Activated naive CD4-positive, alpha-beta T cell treated with anti-CD3 and anti-CD28 coated beads for 36 hours (primary cell): ENCODE data around the gene NMU. TPM values are rescaled to one million over a fixed set of nuclear protein-coding genes. Genes with fewer than 3 reads are reported as not detected.
A peak's percentile ranks its signal among the peaks of the same experiment; 100 is the strongest.
"Not testable (repeated sequence)": the region's sequence is repeated elsewhere in the genome, so short reads cannot be mapped to it uniquely, and the experiment has no call there.

Source experiments
- CTCF ChIA-PET: fragments of 350-600 bp; sonication (Branson Sonifier 250); formaldehyde crosslinking; loops from one replicate; lab custom pipeline; 2021; ENCODE audit warnings: antibody characterized with exemption; lab: Charles Lee
- DNase-seq: peaks from one replicate; pipeline ENCODE4 v3.0.0-alpha.2; 2020
- H3K27ac Mint-ChIP-seq: one replicate; pipeline ENCODE4 v1.8.0; 2021; ENCODE audit warnings: mild to moderate bottlenecking, mixed read lengths
- H3K27me3 Mint-ChIP-seq: one replicate; pipeline ENCODE4 v1.8.0; 2021; ENCODE audit warnings: low read depth, mixed read lengths
- H3K36me3 Mint-ChIP-seq: one replicate; pipeline ENCODE4 v1.8.0; 2021; ENCODE audit warnings: low read depth, mixed read lengths
- H3K4me1 Mint-ChIP-seq: one replicate; pipeline ENCODE4 v1.8.0; 2021; ENCODE audit warnings: low read depth, mixed read lengths
- H3K4me3 Mint-ChIP-seq: one replicate; pipeline ENCODE4 v1.8.0; 2021; ENCODE audit warnings: mild to moderate bottlenecking, moderate library complexity, mixed read lengths
- H3K9me3 Mint-ChIP-seq: one replicate; pipeline ENCODE4 v1.8.0; 2021; ENCODE audit warnings: mixed read lengths
- intact Hi-C: fragments of 100-400 bp; cut with micrococcal nuclease; formaldehyde crosslinking; loops from one replicate; pipeline ENCODE4 v1.15.1; 2023
- total RNA-seq, 2 experiments: library from RNA; stranded (reverse); gene quantifications; one replicate each; pipeline ENCODE4 v1.2.3, GENCODE V29; 2021

The NMU gene, protein sequence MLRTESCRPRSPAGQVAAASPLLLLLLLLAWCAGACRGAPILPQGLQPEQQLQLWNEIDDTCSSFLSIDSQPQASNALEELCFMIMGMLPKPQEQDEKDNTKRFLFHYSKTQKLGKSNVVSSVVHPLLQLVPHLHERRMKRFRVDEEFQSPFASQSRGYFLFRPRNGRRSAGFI
- not detected for total RNA-seq

DNA sequence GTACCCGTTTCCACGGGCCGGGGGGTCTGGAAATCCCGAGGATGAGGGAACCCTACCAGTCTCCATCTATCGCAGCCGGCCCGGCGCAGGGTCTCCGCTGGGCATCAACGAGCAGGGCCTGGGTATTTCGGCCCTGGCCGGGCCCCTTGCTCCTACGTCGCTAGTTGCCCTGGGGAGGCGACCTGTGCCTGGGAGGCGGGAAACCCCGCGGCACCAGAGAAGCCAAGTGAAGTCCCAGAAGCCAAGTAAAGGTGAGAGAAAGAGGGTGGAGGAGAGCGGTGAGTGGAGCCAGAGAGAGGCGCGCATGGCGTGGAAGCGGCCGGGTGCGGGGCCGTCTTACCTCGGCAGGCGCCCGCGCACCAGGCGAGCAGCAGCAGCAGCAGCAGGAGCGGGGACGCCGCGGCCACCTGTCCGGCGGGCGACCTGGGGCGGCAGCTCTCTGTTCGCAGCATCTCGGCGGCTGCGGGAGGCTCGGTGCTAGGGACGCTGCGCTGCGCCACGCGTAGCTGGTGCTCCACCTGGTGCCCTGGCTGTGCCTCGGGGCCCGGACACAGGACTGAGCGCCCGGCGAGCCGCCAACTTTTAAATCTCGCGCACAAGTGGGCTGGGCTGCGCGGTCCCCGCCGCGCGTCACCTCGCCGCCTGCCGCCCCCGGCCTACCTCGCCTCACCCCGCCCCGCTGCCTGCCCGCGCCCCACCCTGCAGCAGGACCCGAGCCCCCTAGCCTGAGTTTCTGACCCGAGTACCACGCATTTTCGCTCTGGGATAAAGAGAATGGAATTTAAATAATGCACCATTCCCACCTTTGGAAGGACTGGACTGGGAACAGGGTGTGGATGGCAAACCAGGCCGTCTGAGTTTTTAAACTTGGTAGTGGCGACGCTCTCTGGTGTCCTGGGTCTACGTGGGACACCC lies at the start of gene NMU:
TSS of gene NMU (minus strand) at position 558 of the 915 bp plus-strand sequence. CDS start at position 452, 106 bp downstream.
- peak; percentile 58 for DNase-seq
- CTCF ChIA-PET = interaction anchor here (1.2 kb wide), 1 partner anchor 452 kb away, joined by 3 read pairs; no protein-coding TSS in a partner anchor
- intact Hi-C loops = loop anchor here (1.0 to 5.0 kb wide), 4 partner anchors 89 to 290 kb away; partner anchors contain the start of genes CLOCK and SRD5A3
- Mint-ChIP-seq H3K4me3 (peak within 1 kb of the TSS; percentile 69), H3K27me3 (peaks cover 51% of the 10 kb centered on the region), H3K9me3 (no peaks in the 10 kb centered on the region), H3K4me1 (peaks cover 15% of the 10 kb centered on the region), H3K27ac (no peak within 1 kb of the TSS), H3K36me3 (no peaks in the 10 kb centered on the region)

DNA sequence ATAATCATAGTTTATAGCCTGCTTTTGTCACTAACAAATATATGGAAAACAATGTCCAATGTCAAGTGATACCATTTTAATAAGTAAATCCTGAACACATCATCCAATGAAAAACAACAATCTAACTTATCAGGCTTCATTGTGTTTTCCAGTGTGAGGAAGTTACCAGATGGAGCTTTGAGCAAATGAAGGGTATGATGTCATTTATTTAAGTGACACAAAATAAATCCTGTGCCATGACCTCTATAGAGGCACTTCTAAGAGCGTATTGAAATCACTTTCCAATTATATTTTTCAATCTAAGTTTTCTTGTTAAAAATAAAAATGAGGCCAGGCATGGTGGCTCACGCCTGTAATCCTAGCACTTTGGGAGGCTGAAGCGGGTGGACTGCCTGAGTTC lies 48.2 kb upstream of the NMU start:
- Mint-ChIP-seq H3K4me3 (no peak overlapping the region), H3K36me3 (no peaks in the 10 kb centered on the region), H3K27me3 (no peaks in the 10 kb centered on the region), H3K4me1 (no peaks in the 10 kb centered on the region), H3K9me3 (no peaks in the 10 kb centered on the region), H3K27ac (no peak overlapping the region)
- CTCF ChIA-PET = no interaction called here
- intact Hi-C loops = no loop called here
- DNase-seq = no peak

DNA sequence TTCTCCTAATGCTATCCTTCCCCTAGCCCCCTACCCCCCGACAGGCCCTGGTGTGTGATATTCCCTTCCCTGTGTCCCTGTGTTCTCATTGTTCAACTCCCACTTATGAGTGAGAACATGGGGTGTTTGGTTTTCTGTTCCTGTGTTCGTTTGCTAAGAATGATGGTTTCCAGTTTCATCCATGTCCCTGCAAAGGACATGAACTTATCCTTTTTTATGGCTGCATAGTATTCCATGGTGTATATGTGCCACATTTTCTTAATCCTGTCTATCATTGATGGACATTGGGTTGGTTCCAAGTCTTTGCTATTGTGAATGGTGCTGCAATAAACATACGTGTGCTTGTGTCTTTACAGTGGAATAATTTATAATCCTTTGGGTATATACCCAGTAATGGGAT lies 46.7 kb upstream of the NMU start:
- H3K27ac Mint-ChIP-seq, H3K4me3 Mint-ChIP-seq, H3K9me3 Mint-ChIP-seq, H3K4me1 Mint-ChIP-seq, intact Hi-C loops, H3K36me3 Mint-ChIP-seq, H3K27me3 Mint-ChIP-seq, DNase-seq, CTCF ChIA-PET: not testable (repeated sequence)

DNA sequence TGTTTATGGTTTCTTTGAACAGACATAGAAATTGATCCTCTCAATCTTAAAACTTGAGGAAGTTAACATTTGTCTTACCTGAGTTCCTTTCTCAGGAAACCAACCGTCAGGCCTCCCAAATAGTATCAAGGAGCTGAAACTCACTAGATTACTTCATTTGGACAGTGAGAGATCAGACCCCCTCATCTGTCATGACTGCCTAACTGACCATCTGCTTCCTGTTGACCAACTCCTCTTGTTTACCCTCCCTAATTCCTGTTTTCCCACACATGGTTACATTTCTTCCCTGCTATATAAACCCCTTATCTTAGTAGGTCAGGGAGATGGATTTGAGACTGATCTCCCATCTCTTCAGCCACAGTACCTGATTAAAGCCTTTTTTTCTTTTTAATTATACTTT lies 46.2 kb upstream of the NMU start:
- Mint-ChIP-seq H3K27ac (no peak overlapping the region), H3K9me3 (no peaks in the 10 kb centered on the region), H3K36me3 (no peaks in the 10 kb centered on the region), H3K4me1 (no peaks in the 10 kb centered on the region), H3K27me3 (no peaks in the 10 kb centered on the region), H3K4me3 (no peak overlapping the region)
- intact Hi-C loops = no loop called here
- DNase-seq = no peak
- CTCF ChIA-PET = no interaction called here

DNA sequence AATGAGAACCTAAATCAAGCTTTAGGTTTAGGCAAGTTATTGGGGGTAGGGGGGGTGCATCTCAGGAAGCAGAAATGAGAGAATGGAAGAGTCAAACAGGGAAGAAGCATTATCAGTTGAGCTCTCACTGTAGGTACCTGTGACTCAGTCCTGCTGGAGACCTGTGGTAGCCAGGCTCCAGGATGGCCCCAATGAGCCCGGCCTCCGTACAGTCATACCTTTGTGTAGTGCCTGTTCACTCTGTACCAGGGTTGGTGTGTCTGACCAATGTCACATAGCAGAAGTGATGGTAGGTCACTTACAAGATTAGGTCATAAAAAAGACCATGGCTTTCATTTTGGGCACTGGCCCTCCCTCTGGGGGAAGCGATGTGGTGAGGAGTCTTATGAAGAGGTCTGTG lies 45.3 kb upstream of the NMU start:
- no peak overlapping the region for H3K4me3 Mint-ChIP-seq
- H3K36me3 Mint-ChIP-seq = no peaks in the 10 kb centered on the region
- no peak overlapping the region for H3K27ac Mint-ChIP-seq
- CTCF ChIA-PET = no interaction called here
- intact Hi-C loops = no loop called here
- no peak for DNase-seq
- peaks cover 1% of the 10 kb centered on the region for H3K27me3 Mint-ChIP-seq
- H3K9me3 Mint-ChIP-seq = no peaks in the 10 kb centered on the region
- H3K4me1 Mint-ChIP-seq = no peaks in the 10 kb centered on the region

- Mint-ChIP-seq H3K4me3 (no peak overlapping the region), H3K9me3 (peaks cover 2% of the 10 kb centered on the region), H3K4me1 (no peaks in the 10 kb centered on the region), H3K27me3 (peaks cover 14% of the 10 kb centered on the region), H3K36me3 (no peaks in the 10 kb centered on the region), H3K27ac (no peak overlapping the region)
- CTCF ChIA-PET = no interaction called here
- DNase-seq = no peak
- intact Hi-C loops = no loop called here
Measured at GRCh38 chr4:55675196-55675793, 39.2 kb upstream of the NMU start.

DNA sequence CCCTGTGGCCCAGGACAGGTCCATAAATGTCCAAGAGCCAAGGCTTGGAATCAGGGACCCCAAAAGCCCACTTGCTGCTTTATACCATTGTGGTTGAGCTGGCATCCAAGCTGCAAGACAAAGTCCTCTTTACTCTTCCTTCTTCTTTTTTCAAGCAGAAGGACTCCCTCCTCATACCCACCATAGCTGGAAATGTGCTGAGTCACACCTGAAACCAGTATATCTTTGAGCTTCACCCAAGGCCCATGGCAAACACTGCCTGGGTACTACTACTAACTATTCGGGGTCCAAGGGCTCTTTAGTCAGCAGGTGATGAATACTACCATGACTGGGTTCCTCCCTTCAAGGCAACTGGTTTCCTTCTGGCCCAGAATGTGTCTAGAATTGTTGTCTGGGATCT lies 37.3 kb upstream of the NMU start:
- H3K4me3 Mint-ChIP-seq = no peak overlapping the region
- H3K9me3 Mint-ChIP-seq = peaks cover 2% of the 10 kb centered on the region
- H3K4me1 Mint-ChIP-seq = no peaks in the 10 kb centered on the region
- no peaks in the 10 kb centered on the region for H3K36me3 Mint-ChIP-seq
- CTCF ChIA-PET = interaction anchor here (0.6 kb wide), 1 partner anchor 275 kb away, joined by 3 read pairs; no protein-coding TSS in a partner anchor
- peaks cover 20% of the 10 kb centered on the region for H3K27me3 Mint-ChIP-seq
- DNase-seq = no peak
- H3K27ac Mint-ChIP-seq = no peak overlapping the region
- intact Hi-C loops = no loop called here

- peaks cover 29% of the 10 kb centered on the region for H3K27me3 Mint-ChIP-seq
- CTCF ChIA-PET = no interaction called here
- peaks cover 2% of the 10 kb centered on the region for H3K9me3 Mint-ChIP-seq
- no peak for DNase-seq
- H3K27ac Mint-ChIP-seq = no peak overlapping the region
- no peak overlapping the region for H3K4me3 Mint-ChIP-seq
- H3K36me3 Mint-ChIP-seq = no peaks in the 10 kb centered on the region
- no peaks in the 10 kb centered on the region for H3K4me1 Mint-ChIP-seq
- intact Hi-C loops = no loop called here
Measured at GRCh38 chr4:55671667-55672066, 35.6 kb upstream of the NMU start.

GRCh38 chr4:55670695-55671094 lies 34.6 kb upstream of the NMU start:
- Mint-ChIP-seq H3K36me3 (no peaks in the 10 kb centered on the region), H3K4me3 (no peak overlapping the region), H3K27me3 (peaks cover 24% of the 10 kb centered on the region), H3K9me3 (peaks cover 2% of the 10 kb centered on the region), H3K27ac (no peak overlapping the region), H3K4me1 (no peaks in the 10 kb centered on the region)
- CTCF ChIA-PET = interaction anchor here (0.6 kb wide), 1 partner anchor 493 kb away, joined by 3 read pairs; no protein-coding TSS in a partner anchor
- no peak for DNase-seq
- intact Hi-C loops = no loop called here

GRCh38 chr4:55668449-55668848 lies 32.4 kb upstream of the NMU start:
- DNase-seq = no peak
- peaks cover 2% of the 10 kb centered on the region for H3K9me3 Mint-ChIP-seq
- H3K36me3 Mint-ChIP-seq = no peaks in the 10 kb centered on the region
- H3K27ac Mint-ChIP-seq = no peak overlapping the region
- H3K4me1 Mint-ChIP-seq = no peaks in the 10 kb centered on the region
- no peak overlapping the region for H3K4me3 Mint-ChIP-seq
- peaks cover 17% of the 10 kb centered on the region for H3K27me3 Mint-ChIP-seq
- CTCF ChIA-PET = no interaction called here
- intact Hi-C loops = no loop called here

DNA sequence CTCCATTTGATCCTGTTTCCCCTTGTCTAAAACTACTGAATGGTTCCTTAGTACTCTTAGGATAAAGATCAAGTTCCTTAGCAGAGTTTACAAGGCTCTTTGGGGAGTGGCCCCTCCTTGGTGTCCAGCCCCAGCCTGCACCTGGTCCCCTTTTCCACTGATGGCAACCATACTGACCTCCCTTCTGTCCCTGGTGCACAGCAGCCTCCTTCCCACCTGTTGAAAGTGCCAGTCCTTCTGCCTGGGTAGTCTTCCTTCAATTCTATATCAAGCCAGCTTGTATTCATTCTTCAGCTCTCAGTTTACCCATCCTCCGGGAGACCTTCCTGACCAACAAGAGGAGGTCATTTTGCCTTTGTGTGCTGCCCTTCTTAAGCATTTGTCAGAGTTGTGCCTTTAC lies 30.4 kb upstream of the NMU start:
- no peaks in the 10 kb centered on the region for H3K36me3 Mint-ChIP-seq
- peaks cover 15% of the 10 kb centered on the region for H3K27me3 Mint-ChIP-seq
- CTCF ChIA-PET = no interaction called here
- no peaks in the 10 kb centered on the region for H3K9me3 Mint-ChIP-seq
- no peak for DNase-seq
- intact Hi-C loops = no loop called here
- no peak overlapping the region for H3K4me3 Mint-ChIP-seq
- no peak overlapping the region for H3K27ac Mint-ChIP-seq
- peaks cover 3% of the 10 kb centered on the region for H3K4me1 Mint-ChIP-seq

DNA sequence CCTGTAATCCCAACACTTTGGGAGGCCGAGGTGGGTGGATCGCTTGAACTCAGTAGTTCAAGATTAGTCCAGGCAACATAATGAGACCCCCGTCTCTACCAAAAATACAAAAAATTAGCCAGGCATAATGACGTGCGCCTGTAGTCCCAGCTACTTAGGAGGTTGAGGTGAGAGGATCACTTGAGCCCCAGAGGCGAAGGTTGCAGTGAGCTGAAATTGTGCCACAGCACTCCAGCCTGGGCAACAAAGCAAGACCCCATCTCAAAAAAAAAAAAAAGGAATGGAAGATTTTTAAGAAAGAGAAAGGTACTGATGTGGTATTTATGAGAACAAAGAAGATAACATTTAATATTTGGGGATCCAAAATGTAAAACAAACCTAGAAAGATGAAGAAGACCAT lies 27.0 kb upstream of the NMU start:
- DNase-seq = no peak
- CTCF ChIA-PET = no interaction called here
- intact Hi-C loops = no loop called here
- H3K36me3 Mint-ChIP-seq = no peaks in the 10 kb centered on the region
- peaks cover 6% of the 10 kb centered on the region for H3K9me3 Mint-ChIP-seq
- H3K27me3 Mint-ChIP-seq = peaks cover 9% of the 10 kb centered on the region
- H3K4me3 Mint-ChIP-seq = no peak overlapping the region
- H3K27ac Mint-ChIP-seq = no peak overlapping the region
- peaks cover 7% of the 10 kb centered on the region for H3K4me1 Mint-ChIP-seq
